ENCODE results near the gene NAXD. TPM values are rescaled to one million over a fixed set of nuclear protein-coding genes. Genes with fewer than 3 reads are reported as not detected.

NAXD gene
- total RNA-seq: 10.7 and 28.2 TPM in 2 replicates

DNA sequence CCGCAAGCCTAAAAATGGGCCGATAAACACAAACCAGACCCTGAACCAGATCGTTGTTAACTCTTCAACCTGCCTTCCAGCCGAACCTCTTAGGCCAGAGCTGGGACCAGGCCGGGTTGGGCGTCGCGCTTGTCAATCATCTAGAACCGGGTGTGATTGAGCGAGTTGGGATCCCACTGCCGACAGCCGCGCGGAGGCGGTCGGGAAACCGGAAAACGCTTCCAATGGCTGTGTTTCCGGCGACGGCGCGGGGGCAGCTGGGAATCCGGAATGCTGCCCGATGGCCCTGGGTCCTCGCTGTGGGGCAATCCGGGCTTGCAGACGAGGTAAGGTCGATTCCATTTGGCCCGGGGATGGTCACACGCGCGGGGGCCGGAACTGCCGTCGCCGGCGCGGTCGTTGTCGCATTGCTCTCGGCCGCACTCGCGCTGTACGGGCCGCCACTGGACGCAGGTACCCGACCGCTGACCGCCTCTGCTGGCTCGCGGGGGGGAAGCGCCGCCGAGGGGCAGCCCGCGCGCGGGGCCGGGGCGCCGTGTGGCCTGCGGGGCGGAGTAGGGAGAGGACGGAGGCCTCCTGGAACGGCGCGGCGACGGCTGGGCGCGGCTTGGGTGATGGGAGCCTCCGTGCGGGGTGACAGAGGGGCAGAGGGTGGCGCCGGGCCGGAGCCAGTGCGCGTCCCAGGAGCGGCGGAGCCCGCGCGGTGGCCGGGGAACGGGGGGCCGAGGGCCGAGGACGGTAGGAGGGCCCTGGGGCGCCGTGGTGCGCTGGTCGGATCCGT lies at the start of gene NAXD:
Gene NAXD, plus strand, starts transcription at position 224 of the 781 bp plus-strand sequence. Its CDS starts 57 bp downstream, at position 281.

Other genes starting within 250 kb of the NAXD start
- gene RAB20, start 53.8 kb upstream of the NAXD start, total RNA-seq: 0.76 and 1.5 TPM in 2 replicates
- 35.8 and 52.8 TPM in 2 replicates for gene CARS2, start 90.6 kb downstream of the NAXD start, total RNA-seq
- 9.4 and 15.9 TPM in 2 replicates for gene ING1, start 98.2 kb downstream of the NAXD start, total RNA-seq